Mesothelial cell of epicardium (in vitro differentiated cells): ENCODE results near the gene S100A13. TPM values are rescaled to one million over a fixed set of nuclear protein-coding genes. Genes with fewer than 3 reads are reported as not detected.
"Not testable (repeated sequence)": the region's sequence is repeated elsewhere in the genome, so short reads cannot be mapped to it uniquely, and the experiment has no call there.

Experiments
- DNase-seq, 2 experiments: peaks; one replicate each; pipeline ENCODE4 v3.0.0; 2021; ENCODE audit warnings: low spot score in 2 of 2; ENCODE audit not compliant: unreplicated experiment in 2 of 2
- H3K27ac Mint-ChIP-seq: 2 replicates; pipeline ENCODE4 v1.8.0; 2021; ENCODE audit warnings: mixed read lengths
- H3K27me3 Mint-ChIP-seq: 2 replicates; pipeline ENCODE4 v1.8.0; 2021; ENCODE audit warnings: low read depth, mixed read lengths
- H3K36me3 Mint-ChIP-seq: 2 replicates; pipeline ENCODE4 v1.8.0; 2021; ENCODE audit warnings: mixed read lengths
- H3K4me1 Mint-ChIP-seq: 2 replicates; pipeline ENCODE4 v1.8.0; 2021; ENCODE audit warnings: mixed read lengths
- H3K4me3 Mint-ChIP-seq: 2 replicates; pipeline ENCODE4 v1.8.0; 2021; ENCODE audit warnings: mild to moderate bottlenecking, moderate library complexity, mixed read lengths
- H3K9me3 Mint-ChIP-seq: 2 replicates; pipeline ENCODE4 v1.8.0; 2021; ENCODE audit warnings: mixed read lengths
- CTCF ChIP-seq: fragments of 200-600 bp; sonication (generic); IDR thresholded peaks from one replicate; pipeline ENCODE4 v1.5.0; 2021; ENCODE audit warnings: antibody characterized with exemption; ENCODE audit not compliant: unreplicated experiment
- total RNA-seq: library from RNA; stranded (reverse); gene quantifications from 3 replicates; pipeline ENCODE4 v1.2.1, GENCODE V29; 2021

S100A13 gene
- total RNA-seq, 1 donor from 2014 or later = 46.6 TPM

- Mint-ChIP-seq H3K27me3 (no peaks in the 10 kb centered on the region), H3K4me1 (no peaks in the 10 kb centered on the region), H3K36me3 (peaks cover 31% of the 10 kb centered on the region), H3K4me3 (no peak overlapping the region), H3K27ac (peak overlapping the region; percentile 87), H3K9me3 (no peaks in the 10 kb centered on the region)
- no peak for TF ChIP-seq CTCF
- no peak for DNase-seq
Observed at GRCh38 chr1:153646672-153647345, 19.5 kb upstream of the S100A13 start.

DNA sequence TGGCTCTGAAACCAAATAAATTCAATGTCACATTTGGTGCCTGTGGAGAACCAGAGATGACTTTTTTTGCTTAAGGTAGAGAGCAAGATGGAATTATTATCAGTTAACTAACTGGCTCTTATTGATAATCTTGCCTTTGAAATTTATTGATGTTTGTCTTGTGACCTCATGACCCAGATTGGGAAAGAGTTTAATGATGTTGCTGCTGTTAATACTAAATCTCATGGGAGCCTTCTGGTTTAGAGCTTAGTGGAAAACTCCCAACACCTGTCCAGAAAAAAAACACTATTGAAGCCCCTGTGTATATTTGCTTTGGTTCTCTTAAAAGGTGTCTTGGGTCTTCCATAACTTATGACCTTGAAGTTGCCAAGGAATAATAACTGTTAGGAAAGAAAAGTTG, 16.5 kb upstream of the S100A13 start:
- H3K4me3 Mint-ChIP-seq = no peak overlapping the region
- peaks cover 36% of the 10 kb centered on the region for H3K36me3 Mint-ChIP-seq
- no peaks in the 10 kb centered on the region for H3K27me3 Mint-ChIP-seq
- no peak for TF ChIP-seq CTCF
- H3K4me1 Mint-ChIP-seq = no peaks in the 10 kb centered on the region
- no peaks in the 10 kb centered on the region for H3K9me3 Mint-ChIP-seq
- DNase-seq = no peak
- H3K27ac Mint-ChIP-seq = peak overlapping the region; percentile 9

GRCh38 chr1:153643100-153643499, 15.8 kb upstream of the S100A13 start:
- Mint-ChIP-seq H3K9me3 (no peaks in the 10 kb centered on the region), H3K36me3 (peaks cover 42% of the 10 kb centered on the region), H3K4me3 (no peak overlapping the region), H3K27me3 (no peaks in the 10 kb centered on the region), H3K4me1 (no peaks in the 10 kb centered on the region), H3K27ac (peak overlapping the region; percentile 30)
- TF ChIP-seq CTCF = no peak
- DNase-seq = no peak

- peaks cover 45% of the 10 kb centered on the region for H3K36me3 Mint-ChIP-seq
- DNase-seq = no peak
- no peak overlapping the region for H3K4me3 Mint-ChIP-seq
- peaks cover 7% of the 10 kb centered on the region for H3K4me1 Mint-ChIP-seq
- TF ChIP-seq CTCF = no peak
- no peaks in the 10 kb centered on the region for H3K27me3 Mint-ChIP-seq
- no peak overlapping the region for H3K27ac Mint-ChIP-seq
- no peaks in the 10 kb centered on the region for H3K9me3 Mint-ChIP-seq
Observed at GRCh38 chr1:153642161-153642560, 14.9 kb upstream of the S100A13 start.

- no peaks in the 10 kb centered on the region for H3K27me3 Mint-ChIP-seq
- DNase-seq = no peak
- TF ChIP-seq CTCF = no peak
- peaks cover 11% of the 10 kb centered on the region for H3K4me1 Mint-ChIP-seq
- peaks cover 49% of the 10 kb centered on the region for H3K36me3 Mint-ChIP-seq
- H3K9me3 Mint-ChIP-seq = no peaks in the 10 kb centered on the region
- H3K4me3 Mint-ChIP-seq = no peak overlapping the region
- no peak overlapping the region for H3K27ac Mint-ChIP-seq
Observed at GRCh38 chr1:153640861-153641260, 13.6 kb upstream of the S100A13 start.

DNA sequence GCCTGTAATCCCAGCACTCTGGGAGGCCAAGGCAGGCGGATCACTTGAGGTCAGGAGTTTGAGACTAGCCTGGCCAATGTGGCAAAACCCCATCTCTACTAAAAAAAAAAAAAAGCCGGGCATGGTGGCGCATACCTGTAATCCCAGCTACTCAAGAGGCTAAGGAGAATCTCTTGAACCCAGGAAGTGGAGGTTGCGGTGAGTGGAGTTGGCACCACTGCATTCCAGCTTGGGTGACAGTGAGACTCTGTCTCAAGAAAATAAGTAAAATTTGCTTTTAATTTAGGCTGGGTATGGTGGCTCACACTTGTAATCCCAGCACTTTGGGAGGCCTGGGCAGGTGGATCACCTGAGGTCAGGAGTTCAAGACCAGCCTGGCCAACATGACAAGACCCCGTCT, 12.9 kb upstream of the S100A13 start:
- Mint-ChIP-seq H3K4me1 (peaks cover 13% of the 10 kb centered on the region), H3K36me3 (peaks cover 46% of the 10 kb centered on the region)
- H3K27me3 Mint-ChIP-seq, H3K9me3 Mint-ChIP-seq, DNase-seq, H3K27ac Mint-ChIP-seq, H3K4me3 Mint-ChIP-seq: not testable (repeated sequence)
